ENCODE measurements around the gene PDLIM4. TPM values are rescaled to one million over a fixed set of nuclear protein-coding genes. Genes with fewer than 3 reads are reported as not detected.

Gene PDLIM4
- total RNA-seq, 2 experiments from 2014 or later = not detected

DNA sequence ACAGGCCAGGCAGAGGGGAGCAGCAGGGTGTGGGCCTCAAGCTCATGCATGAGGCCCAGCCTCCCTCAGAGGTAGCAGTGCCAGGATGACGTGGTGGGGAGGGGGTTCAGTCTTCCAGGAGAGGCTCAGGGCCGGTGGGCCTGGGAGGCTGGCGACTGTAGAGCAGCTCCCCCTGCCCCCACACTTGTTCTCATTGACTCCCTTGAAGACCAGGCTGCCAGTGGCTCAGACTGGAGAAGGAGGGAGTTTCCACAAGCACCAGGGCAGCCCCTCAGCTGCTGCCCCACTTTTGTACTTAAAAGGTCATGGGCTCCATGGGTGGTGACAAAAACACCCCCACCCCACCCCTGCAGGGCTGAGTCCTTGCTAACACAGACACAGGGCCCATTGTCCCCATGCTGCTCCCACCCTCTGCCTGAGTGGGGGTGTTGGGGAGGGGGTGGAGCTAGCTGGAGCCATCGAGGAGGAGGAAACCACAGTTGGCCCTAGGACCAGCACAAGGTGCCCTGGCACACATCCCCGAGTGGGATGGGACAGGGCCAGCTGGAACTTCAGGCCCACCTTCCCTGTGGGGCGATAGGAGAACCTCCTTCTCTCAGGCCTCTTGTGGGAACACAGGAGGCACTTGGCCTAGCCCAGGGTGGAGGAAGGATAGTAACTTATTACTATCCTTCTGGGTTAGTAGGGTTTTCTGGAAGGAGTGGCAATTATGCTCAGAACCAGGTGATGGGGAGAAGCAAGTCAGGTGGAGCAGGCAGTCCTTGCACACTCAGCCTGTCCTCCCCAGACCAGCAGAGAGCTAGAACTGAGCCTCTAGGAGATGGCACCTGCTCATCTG lies 10.7 kb downstream of the PDLIM4 start:
- no peak for TF ChIP-seq EZH2phosphoT487 (IDR thresholded peaks at IDR 0.05; ENCODE audit: borderline replicate concordance, low read depth, low read length)
- TF ChIP-seq, protein P1, sequence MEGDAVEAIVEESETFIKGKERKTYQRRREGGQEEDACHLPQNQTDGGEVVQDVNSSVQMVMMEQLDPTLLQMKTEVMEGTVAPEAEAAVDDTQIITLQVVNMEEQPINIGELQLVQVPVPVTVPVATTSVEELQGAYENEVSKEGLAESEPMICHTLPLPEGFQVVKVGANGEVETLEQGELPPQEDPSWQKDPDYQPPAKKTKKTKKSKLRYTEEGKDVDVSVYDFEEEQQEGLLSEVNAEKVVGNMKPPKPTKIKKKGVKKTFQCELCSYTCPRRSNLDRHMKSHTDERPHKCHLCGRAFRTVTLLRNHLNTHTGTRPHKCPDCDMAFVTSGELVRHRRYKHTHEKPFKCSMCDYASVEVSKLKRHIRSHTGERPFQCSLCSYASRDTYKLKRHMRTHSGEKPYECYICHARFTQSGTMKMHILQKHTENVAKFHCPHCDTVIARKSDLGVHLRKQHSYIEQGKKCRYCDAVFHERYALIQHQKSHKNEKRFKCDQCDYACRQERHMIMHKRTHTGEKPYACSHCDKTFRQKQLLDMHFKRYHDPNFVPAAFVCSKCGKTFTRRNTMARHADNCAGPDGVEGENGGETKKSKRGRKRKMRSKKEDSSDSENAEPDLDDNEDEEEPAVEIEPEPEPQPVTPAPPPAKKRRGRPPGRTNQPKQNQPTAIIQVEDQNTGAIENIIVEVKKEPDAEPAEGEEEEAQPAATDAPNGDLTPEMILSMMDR (conservative IDR thresholded peaks at IDR 0.05; ENCODE audit: low read length) = no peak
- no TSS peak for BruUV-seq (replicated peaks)
- ChIA-PET POLR2A (interaction anchor here (0.5 kb wide), 1 partner anchor 88 kb away, joined by 3 read pairs; no protein-coding TSS in a partner anchor), CTCF (ENCODE audit: unreplicated experiment) (no interaction called here)
- Histone ChIP-seq H3K79me2 (ENCODE audit: insufficient read depth, low read depth, low read length) (no peaks in the 10 kb centered on the region), H3K36me3 (ENCODE audit: insufficient read depth, low read length) (no peaks in the 10 kb centered on the region), H3K9me2 (ENCODE audit: insufficient read depth, low read length) (no peaks in the 10 kb centered on the region), H3K4me2 (ENCODE audit: low read length) (no peak overlapping the region), H2AFZ (ENCODE audit: low read length) (no peak overlapping the region), H3K4me3 (ENCODE audit: low read depth, low read length, poor library complexity, severe bottlenecking) (no peak overlapping the region), H3K4me1 (ENCODE audit: insufficient read depth, low read length, poor library complexity, severe bottlenecking) (no peaks in the 10 kb centered on the region), H3K9me3 (ENCODE audit: low read length) (no peaks in the 10 kb centered on the region), H3K27ac (ENCODE audit: low read depth, low read length, poor library complexity, severe bottlenecking) (no peak overlapping the region), H4K20me1 (ENCODE audit: insufficient read depth, low read length) (no peaks in the 10 kb centered on the region)
- intact Hi-C loops (cut with micrococcal nuclease; ENCODE audit: unreplicated experiment) = no loop called here
- no peak for DNase-seq (ENCODE audit: low spot score)

DNA sequence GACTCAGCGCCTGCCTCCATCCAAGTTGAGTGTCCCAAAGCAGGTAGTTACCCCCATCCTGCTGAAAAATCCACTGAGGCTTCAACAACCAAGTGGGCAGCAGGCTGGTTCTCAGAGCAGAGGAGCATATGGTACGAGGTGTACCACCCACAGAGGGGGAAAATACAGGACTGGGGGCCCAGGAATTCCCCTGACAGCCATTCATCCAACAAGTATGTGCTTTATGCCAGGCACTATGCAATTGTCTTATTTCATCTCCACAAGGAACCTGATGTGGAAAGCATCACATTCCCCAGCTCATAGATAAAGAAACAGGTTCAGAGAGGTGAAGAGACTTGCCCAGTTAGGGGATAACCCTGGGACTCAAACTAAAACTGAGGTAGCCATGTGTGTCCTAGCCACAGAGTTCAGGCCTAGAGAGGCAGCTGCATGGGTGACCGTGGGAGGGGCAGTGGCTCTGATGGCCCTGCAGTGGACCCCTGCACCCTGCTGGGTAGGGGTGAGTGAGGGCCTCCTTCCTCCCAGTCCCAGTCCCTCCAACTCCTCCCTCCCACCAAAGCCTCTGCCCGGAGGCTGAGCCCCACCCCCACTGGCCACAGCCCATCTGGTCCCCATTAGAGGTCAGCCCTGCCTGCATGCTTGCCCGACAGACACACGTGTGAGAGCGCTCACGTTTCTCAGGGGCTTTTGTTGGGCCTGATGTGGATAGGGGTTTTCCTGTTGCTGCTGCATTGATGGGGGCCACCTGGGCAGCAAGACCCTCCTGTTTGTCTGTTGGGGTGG lies 11.5 kb downstream of the PDLIM4 start:
- intact Hi-C loops (cut with micrococcal nuclease; ENCODE audit: unreplicated experiment) = no loop called here
- BruUV-seq (replicated peaks) = no TSS peak
- ChIA-PET POLR2A (interaction anchor here (0.5 kb wide), 1 partner anchor 89 kb away, joined by 3 read pairs; no protein-coding TSS in a partner anchor), CTCF (ENCODE audit: unreplicated experiment) (no interaction called here)
- Histone ChIP-seq H3K36me3 (ENCODE audit: insufficient read depth, low read length) (no peaks in the 10 kb centered on the region), H3K4me1 (ENCODE audit: insufficient read depth, low read length, poor library complexity, severe bottlenecking) (no peaks in the 10 kb centered on the region), H4K20me1 (ENCODE audit: insufficient read depth, low read length) (no peaks in the 10 kb centered on the region), H3K4me3 (ENCODE audit: low read depth, low read length, poor library complexity, severe bottlenecking) (no peak overlapping the region), H3K79me2 (ENCODE audit: insufficient read depth, low read depth, low read length) (no peaks in the 10 kb centered on the region), H3K27ac (ENCODE audit: low read depth, low read length, poor library complexity, severe bottlenecking) (no peak overlapping the region), H2AFZ (ENCODE audit: low read length) (no peak overlapping the region), H3K9me2 (ENCODE audit: insufficient read depth, low read length) (no peaks in the 10 kb centered on the region), H3K9me3 (ENCODE audit: low read length) (no peaks in the 10 kb centered on the region), H3K4me2 (ENCODE audit: low read length) (no peak overlapping the region)
- TF ChIP-seq EZH2phosphoT487 (IDR thresholded peaks at IDR 0.05; ENCODE audit: borderline replicate concordance, low read depth, low read length) = no peak
- TF ChIP-seq, protein P1 (conservative IDR thresholded peaks at IDR 0.05; ENCODE audit: low read length) = no peak
- no peak for DNase-seq (ENCODE audit: low spot score)

Measured in OCI-LY7 (cell line).